ENCODE measurements around the gene BCDIN3D.

DNA sequence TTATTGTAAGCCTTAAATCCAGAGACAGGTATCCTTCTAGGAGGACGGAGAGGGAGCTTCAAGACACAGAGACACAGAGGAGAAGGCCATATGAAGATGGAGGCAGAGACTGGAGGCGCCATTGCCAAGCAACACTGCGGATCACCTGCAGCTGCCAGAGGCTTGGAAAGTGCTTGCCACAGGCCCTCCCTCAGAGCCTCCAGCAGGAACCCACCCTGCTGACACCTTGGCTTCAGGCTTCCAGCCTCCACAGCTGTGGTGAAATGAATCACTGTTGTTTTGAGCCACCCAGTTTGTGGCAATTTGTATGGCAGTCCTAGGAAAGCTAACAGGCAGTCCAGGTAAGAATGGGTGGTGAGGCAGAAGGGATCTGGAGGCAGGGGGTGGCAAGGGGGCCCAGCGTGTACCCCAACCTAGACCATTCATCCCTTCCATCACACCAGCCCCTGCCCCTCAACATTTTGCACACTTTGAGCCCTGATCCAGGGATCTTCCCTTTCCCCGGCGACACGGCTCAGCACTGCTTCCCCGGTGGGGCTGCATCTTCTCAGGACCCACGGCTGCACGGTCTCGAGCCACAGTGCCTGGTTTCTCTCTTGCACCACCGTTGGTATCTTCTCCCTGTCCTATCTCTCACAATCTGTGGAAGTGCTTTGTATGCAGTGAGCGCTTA, 22.3 kb upstream of the BCDIN3D start:
- TF ChIP-seq CTCF (IDR thresholded peaks at IDR 0.05) (no peak), ZFX (IDR thresholded peaks at IDR 0.05; ENCODE audit: borderline replicate concordance) (no peak)
